Cardiac fibroblast (primary cell): ENCODE measurements around the gene GPR158.

Source experiments
- DNase-seq, 2 donors: peaks; one replicate each; pipeline versions ENCODE4 v3.0.0 to v3.0.0-alpha.2; 2010; ENCODE audit warnings: low read depth in 2 of 2
- H3K4me3 ChIP-seq, 2 donors: replicated peaks in 1 of 2; 1 replicate in 1 of 2; 2 replicates in 1 of 2; pipeline ENCODE4 v1.5.1; 2011; ENCODE audit warnings: low read depth in 2 of 2, low read length in 2 of 2, mild to moderate bottlenecking in 2 of 2, moderate library complexity in 1 of 2
- TF ChIP-seq, protein P1 (sequence below): IDR thresholded peaks from one replicate; pipeline ENCODE4 v1.5.1; 2011; ENCODE audit warnings: low read depth, mild to moderate bottlenecking, low read length, inconsistent platforms

The GPR158 gene

DNA sequence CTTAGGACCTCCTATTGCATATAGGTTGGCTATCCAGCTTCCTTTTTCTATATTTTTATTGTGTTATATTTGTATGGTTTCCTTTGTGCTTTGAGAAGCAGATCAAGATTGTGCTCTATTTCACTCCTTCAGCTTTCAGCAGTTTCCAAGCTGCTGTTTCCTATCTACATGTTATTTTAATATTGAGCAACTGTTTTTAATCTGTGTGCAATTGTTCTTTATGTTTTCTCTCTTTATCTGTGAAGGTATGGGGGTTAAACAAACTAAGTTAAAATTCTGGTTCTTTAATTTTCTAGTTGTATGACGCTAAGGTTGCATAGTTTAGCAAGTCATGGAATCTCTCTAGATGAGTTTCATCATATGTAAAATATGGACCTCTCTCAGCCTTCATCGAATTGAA is 251.0 kb downstream of the GPR158 start:
- TF ChIP-seq, protein P1, sequence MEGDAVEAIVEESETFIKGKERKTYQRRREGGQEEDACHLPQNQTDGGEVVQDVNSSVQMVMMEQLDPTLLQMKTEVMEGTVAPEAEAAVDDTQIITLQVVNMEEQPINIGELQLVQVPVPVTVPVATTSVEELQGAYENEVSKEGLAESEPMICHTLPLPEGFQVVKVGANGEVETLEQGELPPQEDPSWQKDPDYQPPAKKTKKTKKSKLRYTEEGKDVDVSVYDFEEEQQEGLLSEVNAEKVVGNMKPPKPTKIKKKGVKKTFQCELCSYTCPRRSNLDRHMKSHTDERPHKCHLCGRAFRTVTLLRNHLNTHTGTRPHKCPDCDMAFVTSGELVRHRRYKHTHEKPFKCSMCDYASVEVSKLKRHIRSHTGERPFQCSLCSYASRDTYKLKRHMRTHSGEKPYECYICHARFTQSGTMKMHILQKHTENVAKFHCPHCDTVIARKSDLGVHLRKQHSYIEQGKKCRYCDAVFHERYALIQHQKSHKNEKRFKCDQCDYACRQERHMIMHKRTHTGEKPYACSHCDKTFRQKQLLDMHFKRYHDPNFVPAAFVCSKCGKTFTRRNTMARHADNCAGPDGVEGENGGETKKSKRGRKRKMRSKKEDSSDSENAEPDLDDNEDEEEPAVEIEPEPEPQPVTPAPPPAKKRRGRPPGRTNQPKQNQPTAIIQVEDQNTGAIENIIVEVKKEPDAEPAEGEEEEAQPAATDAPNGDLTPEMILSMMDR, result no peak
- DNase-seq, result peak in 1 of 2 donors; percentile 62
- H3K4me3 ChIP-seq, result no peak overlapping the region

DNA sequence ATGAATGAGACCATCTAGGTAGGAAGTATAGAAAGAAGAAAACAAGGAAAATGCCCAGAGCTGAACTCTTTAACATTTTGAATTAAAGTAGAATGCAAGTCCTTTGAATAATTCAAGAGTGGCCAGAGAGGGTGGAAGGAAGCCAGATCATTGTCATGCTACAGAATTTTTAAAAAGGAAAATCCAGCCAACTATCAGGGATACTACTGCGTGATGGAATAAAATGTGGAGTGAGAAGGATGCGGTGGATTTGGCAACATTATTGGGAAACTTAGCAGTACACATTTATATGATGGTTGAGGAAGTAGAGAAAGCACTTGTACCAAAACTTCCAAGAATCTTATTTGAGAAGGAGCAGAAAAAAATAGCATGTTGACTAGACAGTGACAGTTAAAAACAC is 261.6 kb downstream of the GPR158 start:
- H3K4me3 ChIP-seq, result no peak overlapping the region
- TF ChIP-seq, protein P1, result no peak
- peak in 1 of 2 donors; percentile 47 for DNase-seq

DNA sequence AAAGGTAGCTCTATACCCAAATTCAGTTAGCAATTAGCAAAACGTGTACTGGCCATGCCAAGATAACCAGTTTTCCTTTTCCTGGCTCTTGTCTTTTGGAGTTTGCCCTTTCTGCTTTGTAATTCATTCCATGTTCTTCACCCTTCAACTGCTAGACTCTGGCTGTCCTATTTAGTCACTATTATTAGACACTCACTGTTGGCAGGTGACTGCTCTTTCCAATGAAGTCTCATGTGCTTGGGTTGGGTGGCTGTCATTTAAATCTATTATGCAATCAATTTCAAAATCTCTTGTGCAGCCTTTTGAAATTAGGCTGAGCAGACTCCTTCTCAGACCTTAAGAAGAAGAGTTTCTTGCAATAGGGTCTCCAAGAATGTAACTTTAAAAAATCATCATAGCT is 266.5 kb downstream of the GPR158 start:
- H3K4me3 ChIP-seq, result no peak overlapping the region
- TF ChIP-seq, protein P1, result no peak
- no peak for DNase-seq

DNA sequence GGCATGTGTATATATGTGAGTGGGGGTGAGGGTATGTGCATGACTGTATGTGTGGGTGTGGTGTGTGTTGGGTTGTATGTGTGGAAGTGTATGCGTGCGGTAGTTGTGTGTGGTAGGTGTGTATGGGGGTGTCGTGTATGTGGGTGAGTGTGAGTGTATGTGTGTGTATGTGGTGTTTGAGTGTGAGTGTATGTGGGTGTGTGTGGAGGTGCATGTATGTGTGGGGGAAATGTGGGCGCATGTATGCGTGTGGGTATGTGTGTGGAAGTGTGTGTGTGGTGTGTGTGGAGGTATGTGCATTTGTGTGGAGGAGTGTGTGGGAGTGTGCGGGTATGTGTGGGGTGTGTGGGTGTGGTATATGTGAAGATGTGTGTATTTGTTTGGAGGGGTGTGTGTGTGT is 269.5 kb downstream of the GPR158 start:
- no peak for DNase-seq
- TF ChIP-seq, protein P1, result no peak
- no peak overlapping the region for H3K4me3 ChIP-seq

DNA sequence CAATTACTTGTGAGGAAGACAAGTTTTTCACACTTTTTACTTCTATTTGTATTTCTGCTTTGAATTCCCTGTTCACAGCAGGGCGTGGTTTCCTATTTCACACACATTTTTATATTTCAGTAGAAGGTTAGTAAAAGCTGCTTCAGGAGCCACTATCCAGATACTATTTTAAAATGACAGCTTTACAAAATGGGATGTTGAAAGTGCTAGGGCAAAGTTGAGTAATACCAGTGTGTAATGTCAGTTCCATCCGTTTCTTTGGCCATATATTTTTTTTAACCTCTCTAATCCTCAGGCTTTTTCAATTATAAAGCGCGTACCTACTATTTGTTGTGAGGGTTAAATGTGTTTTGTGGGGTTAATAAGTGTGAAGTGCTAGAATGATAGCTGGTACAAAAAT is 276.6 kb downstream of the GPR158 start:
- H3K4me3 ChIP-seq, result no peak overlapping the region
- TF ChIP-seq, protein P1, result no peak
- peak in 1 of 2 donors; percentile 58 for DNase-seq

GRCh38 chr10:25453619-25454018 is 278.8 kb downstream of the GPR158 start:
- no peak for DNase-seq
- TF ChIP-seq, protein P1, result no peak
- no peak overlapping the region for H3K4me3 ChIP-seq

GRCh38 chr10:25455980-25456567 is 281.3 kb downstream of the GPR158 start:
- H3K4me3 ChIP-seq, result no peak overlapping the region
- peak; percentile 4 to 96 for DNase-seq
- TF ChIP-seq, protein P1, result no peak
